HCT116 (cell line): Measurements from ENCODE around the gene SGMS1. TPM values are rescaled to one million over a fixed set of nuclear protein-coding genes. Genes with fewer than 3 reads are reported as not detected.

Experiments
- ATAC-seq: fragments of 200-7000 bp; cut with Tn5 transposase; 2 replicates; pipeline ENCODE4 v1.9.1; 2020; ENCODE audit warnings: mild to moderate bottlenecking, moderate library complexity
- BruUV-seq: library from RNA; stranded (reverse); fragments of 400-500 nt; replicated peaks from 2 replicates; lab custom pipeline; 2021; lab: Mats Ljungman, UMichigan
- CTCF ChIA-PET: fragments of 300-600 bp; sonication (Branson Sonifier 250); formaldehyde crosslinking; loops from one replicate; lab custom pipeline; 2021; ENCODE audit warnings: antibody characterized with exemption; lab: Charles Lee
- POLR2A ChIA-PET: fragments of 300-600, 350-600 bp; sonication (Branson Sonifier 250); formaldehyde crosslinking; loops from one replicate; lab custom pipeline; 2021; ENCODE audit warnings: antibody characterized with exemption; lab: Charles Lee
- RAD21 ChIA-PET, 2 experiments: fragments of 300-600 bp; sonication (Branson Sonifier 250); formaldehyde crosslinking; loops; one replicate each; lab custom pipeline; 2023; ENCODE audit warnings: low total read pairs in 2 of 2; ENCODE audit not compliant: uncharacterized antibody in 2 of 2, unreplicated experiment in 2 of 2, low non-redundant PET in 1 of 2; lab: Charles Lee
- DNase-seq: peaks from one replicate; pipeline ENCODE4 v3.0.0-alpha.2; 2010; ENCODE audit warnings: low read depth, low spot score
- H2AFZ ChIP-seq: fragments of 200-600 bp; shearing (Covaris generic), sonication (generic); 2 replicates; pipeline ENCODE4 v1.6.1; 2017; ENCODE audit warnings: low read depth, mixed run types, mixed read lengths, antibody characterized with exemption, low read length; ENCODE audit not compliant: poor library complexity, severe bottlenecking
- H3K27ac ChIP-seq: 2 replicates; pipeline ENCODE4 v1.5.1; 2012; ENCODE audit warnings: low read depth, low read length
- H3K27me3 ChIP-seq: fragments of 200-600 bp; sonication (generic); 2 replicates; pipeline ENCODE4 v1.6.1; 2016; ENCODE audit warnings: mixed run types, low read length, mixed read lengths; ENCODE audit not compliant: insufficient read depth
- H3K36me3 ChIP-seq, 2 experiments: fragments of 200-500 bp in 1 of 2; fragments of 200-600 bp in 1 of 2; sonication (Bioruptor generic) in 1 of 2; sonication (generic) in 1 of 2; 2 replicates each; pipeline versions ENCODE4 v1.5.1 to v1.6.1; 2014 to 2016; ENCODE audit warnings: low read length in 2 of 2, inconsistent platforms in 1 of 2, mixed read lengths in 1 of 2, mixed run types in 1 of 2; ENCODE audit not compliant: insufficient read depth in 2 of 2, control insufficient read depth in 1 of 2
- H3K4me1 ChIP-seq, 2 experiments: fragments of 200-600 bp in 1 of 2; sonication (generic) in 1 of 2; 2 replicates each; pipeline versions ENCODE4 v1.5.1 to v1.6.1; 2012 to 2017; ENCODE audit warnings: low read length in 2 of 2, inconsistent platforms in 1 of 2, mild to moderate bottlenecking in 1 of 2, mixed read lengths in 1 of 2, mixed run types in 1 of 2, moderate library complexity in 1 of 2; ENCODE audit not compliant: insufficient read depth in 2 of 2, control insufficient read depth in 1 of 2
- H3K4me2 ChIP-seq: fragments of 200-600 bp; sonication (generic); 2 replicates; pipeline ENCODE4 v1.6.1; 2017; ENCODE audit warnings: mixed run types, low read length, mixed read lengths
- H3K4me3 ChIP-seq, 2 experiments: fragments of 200-600 bp in 1 of 2; sonication (generic) in 1 of 2; replicated peaks in 1 of 2; 2 replicates each; pipeline ENCODE4 v1.5.1; 2011 to 2016; ENCODE audit warnings: low read length in 2 of 2, control low read depth in 1 of 2, low read depth in 1 of 2, mild to moderate bottlenecking in 1 of 2, mixed read lengths in 1 of 2, mixed run types in 1 of 2
- H3K79me2 ChIP-seq: fragments of 200-600 bp; sonication (generic); 2 replicates; pipeline ENCODE4 v1.6.1; 2017; ENCODE audit warnings: mild to moderate bottlenecking, mixed run types, low read length, moderate library complexity, mixed read lengths; ENCODE audit not compliant: insufficient read depth
- H3K9ac ChIP-seq: fragments of 200-600 bp; sonication (generic); 2 replicates; pipeline ENCODE4 v1.6.1; 2016; ENCODE audit warnings: low read length, mixed read lengths
- H3K9me2 ChIP-seq: fragments of 200-600 bp; sonication (generic), shearing (Covaris generic); 2 replicates; pipeline ENCODE4 v1.6.1; 2017; ENCODE audit warnings: mixed run types, mild to moderate bottlenecking, moderate library complexity; ENCODE audit not compliant: insufficient read depth
- H3K9me3 ChIP-seq, 2 experiments: fragments of 200-500 bp in 1 of 2; fragments of 200-600 bp in 1 of 2; sonication (Bioruptor generic) in 1 of 2; sonication (generic) in 1 of 2; 2 replicates each; pipeline ENCODE4 v1.6.1; 2014 to 2017; ENCODE audit warnings: low read length in 2 of 2, mixed read lengths in 2 of 2, inconsistent platforms in 1 of 2, low read depth in 1 of 2, mild to moderate bottlenecking in 1 of 2, mixed run types in 1 of 2, moderate library complexity in 1 of 2; ENCODE audit not compliant: control insufficient read depth in 1 of 2, insufficient read depth in 1 of 2
- H4K20me1 ChIP-seq: fragments of 200-600 bp; sonication (generic), shearing (Covaris generic); 2 replicates; pipeline ENCODE4 v1.6.1; 2017; ENCODE audit warnings: mixed run types, mild to moderate bottlenecking, moderate library complexity; ENCODE audit not compliant: insufficient read depth
- CBX3 ChIP-seq: IDR thresholded peaks from 2 replicates; pipeline ENCODE4 v1.6.1; 2012; ENCODE audit warnings: low read depth
- EZH2 ChIP-seq: fragments of 200-600 bp; sonication (generic); IDR thresholded peaks from 2 replicates; pipeline ENCODE4 v1.6.1; 2017; ENCODE audit warnings: antibody characterized with exemption, mixed run types
- EZH2phosphoT487 ChIP-seq: fragments of 200-600 bp; IDR thresholded peaks from 2 replicates; pipeline ENCODE4 v1.6.1; 2018; ENCODE audit warnings: antibody characterized with exemption, borderline replicate concordance
- FOSL1 ChIP-seq: IDR thresholded peaks from 2 replicates; pipeline ENCODE4 v1.6.1; 2012; ENCODE audit warnings: low read depth
- JUND ChIP-seq: IDR thresholded peaks from 2 replicates; pipeline ENCODE4 v1.6.1; 2012
- intact Hi-C: fragments of 100-400 bp; cut with micrococcal nuclease; formaldehyde crosslinking; loops from 2 replicates; pipeline ENCODE4 v1.10.0; 2022
- total RNA-seq: library from RNA; stranded (reverse); gene quantifications from one replicate; pipeline ENCODE4 v1.2.1, GENCODE V29; 2021; ENCODE audit not compliant: unreplicated experiment

SGMS1 gene
- total RNA-seq, 1 experiment from 2014 or later, result 29.1 TPM

GRCh38 chr10:50582046-50582445 is 41.7 kb downstream of the SGMS1 start (continued):
- TF ChIP-seq EZH2, result no peak

DNA sequence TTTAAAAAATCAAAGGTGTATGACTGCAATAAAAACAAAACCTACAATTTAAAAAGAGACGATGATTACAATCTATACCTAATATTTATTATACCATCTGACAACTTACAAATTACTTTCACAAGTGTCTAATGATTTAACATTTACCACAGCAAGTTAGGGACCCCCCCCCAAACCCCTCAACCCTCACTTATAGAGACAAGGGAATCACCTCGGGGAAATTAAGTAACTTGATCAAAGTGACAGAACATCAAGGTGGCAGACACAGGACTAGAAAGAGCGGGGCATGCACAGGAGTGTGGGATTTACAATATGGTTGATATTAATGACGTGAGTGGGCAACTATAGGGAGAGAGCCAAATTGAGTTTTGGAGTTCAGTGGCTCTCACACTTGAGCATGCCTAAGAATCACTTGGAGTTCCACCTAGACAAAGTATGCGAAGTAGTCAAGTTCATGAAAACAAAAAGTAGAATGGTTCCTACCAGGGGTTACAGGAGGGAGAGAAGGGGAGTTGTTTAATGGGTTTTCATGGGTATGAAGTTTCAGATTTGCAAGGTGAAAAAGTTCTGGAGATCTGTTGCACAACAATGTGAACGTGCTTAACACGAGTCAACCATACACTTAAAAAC is 43.4 kb downstream of the SGMS1 start:
- H3K79me2 ChIP-seq, result no peaks in the 10 kb centered on the region
- DNase-seq (no peak), ATAC-seq (no peak)
- ChIA-PET POLR2A (no interaction called here), CTCF (no interaction called here), RAD21 (no interaction called here)
- no peak overlapping the region for H3K9ac ChIP-seq
- H2AFZ ChIP-seq, result no peak overlapping the region
- H3K9me2 ChIP-seq, result no peaks in the 10 kb centered on the region
- no peak overlapping the region for H3K27ac ChIP-seq
- peaks cover 5 to 25% of the 10 kb centered on the region in 2 experiments; a peak in 3 of 4 replicates for H3K4me1 ChIP-seq
- H3K9me3 ChIP-seq, result no peaks in the 10 kb centered on the region
- no peaks in the 10 kb centered on the region for H4K20me1 ChIP-seq
- H3K4me3 ChIP-seq, result no peak overlapping the region
- no peak overlapping the region for H3K4me2 ChIP-seq
- BruUV-seq, result no TSS peak
- no peak for TF ChIP-seq FOSL1
- H3K27me3 ChIP-seq, result no peaks in the 10 kb centered on the region
- H3K36me3 ChIP-seq, result no peaks in the 10 kb centered on the region
- intact Hi-C loops, result no loop called here

- peaks cover 5 to 25% of the 10 kb centered on the region in 2 experiments; a peak in 3 of 4 replicates for H3K4me1 ChIP-seq
- TF ChIP-seq CBX3, result no peak
- TF ChIP-seq EZH2phosphoT487, result no peak
- TF ChIP-seq FOSL1, result no peak
- TF ChIP-seq JUND, result no peak
- no TSS peak for BruUV-seq
- H2AFZ ChIP-seq, result no peak overlapping the region
- ATAC-seq, result no peak
- H3K27me3 ChIP-seq, result no peaks in the 10 kb centered on the region
- no peak overlapping the region for H3K4me2 ChIP-seq
- no peaks in the 10 kb centered on the region for H3K79me2 ChIP-seq
- no peak overlapping the region for H3K27ac ChIP-seq
- no peak overlapping the region for H3K9ac ChIP-seq
- no peak for DNase-seq
- H3K9me2 ChIP-seq, result no peaks in the 10 kb centered on the region
- H3K4me3 ChIP-seq, result no peak overlapping the region
- no peaks in the 10 kb centered on the region for H4K20me1 ChIP-seq
- RAD21 ChIA-PET, result no interaction called here
- intact Hi-C loops, result no loop called here
- H3K9me3 ChIP-seq, result no peaks in the 10 kb centered on the region
- no peaks in the 10 kb centered on the region for H3K36me3 ChIP-seq
- POLR2A ChIA-PET, result no interaction called here
- CTCF ChIA-PET, result no interaction called here
These were observed 44.1 kb downstream of the SGMS1 start for GRCh38 chr10:50579491-50580261.
